ENCODE measurements around the gene NR5A2.

- TF ChIP-seq CTCF (IDR thresholded peaks at IDR 0.05), result no peak
- no peak for TF ChIP-seq POLR2A (IDR thresholded peaks at IDR 0.05)
Observed at GRCh38 chr1:200179781-200180160, 152.3 kb downstream of the NR5A2 start.
